Body of pancreas (tissue), 4 donors: ENCODE results near the gene AFF2. TPM values are rescaled to one million over a fixed set of nuclear protein-coding genes. Genes with fewer than 3 reads are reported as not detected.

ENCODE experiments used
- ATAC-seq: fragments of 150-250 bp; one replicate; pipeline ENCODE4 v1.9.1; 2016
- DNase-seq, 4 donors: peaks; one replicate each; pipeline ENCODE4 v3.0.0-alpha.2; 2019
- H3K27ac ChIP-seq, 4 donors: fragments of 200-600 bp; sonication (generic); 1 replicate in 3 of 4; 2 replicates in 1 of 4; pipeline versions ENCODE4 v1.5.1 to v1.6.1; 2016 to 2019; ENCODE audit warnings: mild to moderate bottlenecking in 1 of 4, mixed read lengths in 1 of 4, moderate library complexity in 1 of 4
- H3K27me3 ChIP-seq, 2 donors: fragments of 200-600 bp; sonication (generic); one replicate each; pipeline ENCODE4 v1.6.0; 2016; ENCODE audit warnings: mild to moderate bottlenecking in 1 of 2
- H3K36me3 ChIP-seq, 2 donors: fragments of 200-600 bp; sonication (generic); replicated peaks in 1 of 2; 2 replicates each; pipeline ENCODE4 v1.5.1; 2016; ENCODE audit warnings: low read depth in 2 of 2; ENCODE audit not compliant: insufficient read depth in 1 of 2
- H3K4me1 ChIP-seq: fragments of 200-600 bp; sonication (generic); one replicate; pipeline ENCODE4 v1.6.0; 2016
- H3K4me3 ChIP-seq, 2 donors: fragments of 200-600 bp; sonication (generic); 1 replicate in 1 of 2; 2 replicates in 1 of 2; pipeline ENCODE4 v1.5.1; 2016 to 2019
- H3K9me3 ChIP-seq, 3 donors: fragments of 200-600 bp; sonication (generic); 1 replicate in 2 of 3; 2 replicates in 1 of 3; pipeline ENCODE4 v1.5.1; 2016
- POLR2A ChIP-seq, 3 donors: fragments of 450-650 bp; IDR thresholded peaks; one replicate each; pipeline ENCODE4 v1.6.1; 2016; ENCODE audit warnings: antibody characterized with exemption in 3 of 3, mild to moderate bottlenecking in 2 of 3
- WGBS, 2 donors: methylation state at CpG; one replicate each; pipeline ENCODE4 v1.1.5; 2017; 5-methylcytosine and 5-hydroxymethylcytosine counted together
- intact Hi-C: fragments of 100-400 bp; cut with DNase I; formaldehyde crosslinking; loops from one replicate; pipeline ENCODE4 v1.15.1; 2023
- total RNA-seq, 2 donors: library from RNA; depleted of rRNA; stranded (reverse); fragments of >200 nt; gene quantifications; one replicate each; pipeline ENCODE4 v1.1.0, GENCODE V29; 2016
- TF ChIP-seq, protein P1 (sequence below), 7 experiments: fragments of 450-650 bp in 4 of 7; fragments of 200-600 bp in 3 of 7; sonication (generic) in 3 of 7; IDR thresholded peaks; one replicate each; pipeline ENCODE4 v1.5.1; 2016 to 2019; ENCODE audit warnings: antibody characterized with exemption in 7 of 7

Gene AFF2
- 1 to 10 TPM in 1 of 2 donors, under 1 TPM in 1; 0.99 to 2.1 TPM for total RNA-seq

- Histone ChIP-seq H3K36me3 (no peaks in the 10 kb centered on the region), H3K9me3 (no peaks in the 10 kb centered on the region), H3K4me3 (no peak within 1 kb of the TSS), H3K27ac (no peak within 1 kb of the TSS), H3K4me1 (peaks cover 11% of the 10 kb centered on the region), H3K27me3 (no peaks in the 10 kb centered on the region)
- peak; percentile 12 to 31 (median 21) for DNase-seq
- TF ChIP-seq, protein P1, sequence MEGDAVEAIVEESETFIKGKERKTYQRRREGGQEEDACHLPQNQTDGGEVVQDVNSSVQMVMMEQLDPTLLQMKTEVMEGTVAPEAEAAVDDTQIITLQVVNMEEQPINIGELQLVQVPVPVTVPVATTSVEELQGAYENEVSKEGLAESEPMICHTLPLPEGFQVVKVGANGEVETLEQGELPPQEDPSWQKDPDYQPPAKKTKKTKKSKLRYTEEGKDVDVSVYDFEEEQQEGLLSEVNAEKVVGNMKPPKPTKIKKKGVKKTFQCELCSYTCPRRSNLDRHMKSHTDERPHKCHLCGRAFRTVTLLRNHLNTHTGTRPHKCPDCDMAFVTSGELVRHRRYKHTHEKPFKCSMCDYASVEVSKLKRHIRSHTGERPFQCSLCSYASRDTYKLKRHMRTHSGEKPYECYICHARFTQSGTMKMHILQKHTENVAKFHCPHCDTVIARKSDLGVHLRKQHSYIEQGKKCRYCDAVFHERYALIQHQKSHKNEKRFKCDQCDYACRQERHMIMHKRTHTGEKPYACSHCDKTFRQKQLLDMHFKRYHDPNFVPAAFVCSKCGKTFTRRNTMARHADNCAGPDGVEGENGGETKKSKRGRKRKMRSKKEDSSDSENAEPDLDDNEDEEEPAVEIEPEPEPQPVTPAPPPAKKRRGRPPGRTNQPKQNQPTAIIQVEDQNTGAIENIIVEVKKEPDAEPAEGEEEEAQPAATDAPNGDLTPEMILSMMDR (IDR thresholded peaks at IDR 0.05) = no peak
- TF ChIP-seq POLR2A (IDR thresholded peaks at IDR 0.05) = no peak
- WGBS, 2 donors = 0 to 1% methylated on average over 2 to 73 of the region's 115 CpGs
- intact Hi-C loops = no loop called here
- peak; percentile 52 for ATAC-seq
Measured at GRCh38 chrX:148500423-148501385, at the start of gene AFF2. Gene AFF2, plus strand, starts transcription at chrX:148500617. Its CDS starts 481 bp downstream, at chrX:148501098.

GRCh38 chrX:148457279-148457678 lies 43.1 kb upstream of the AFF2 start:
- no peaks in the 10 kb centered on the region for H3K4me1 ChIP-seq
- no peaks in the 10 kb centered on the region for H3K36me3 ChIP-seq
- no peak for ATAC-seq
- no peak overlapping the region for H3K27ac ChIP-seq
- no peak for TF ChIP-seq POLR2A (IDR thresholded peaks at IDR 0.05)
- TF ChIP-seq, protein P1 (IDR thresholded peaks at IDR 0.05) = no peak
- WGBS, 2 donors = 33 to 56% methylated on average over 2 to 3 of the region's 3 CpGs
- no peak overlapping the region for H3K4me3 ChIP-seq
- H3K9me3 ChIP-seq = no peaks in the 10 kb centered on the region
- no peaks in the 10 kb centered on the region for H3K27me3 ChIP-seq
- no peak for DNase-seq
- intact Hi-C loops = no loop called here

- Histone ChIP-seq H3K9me3 (no peaks in the 10 kb centered on the region), H3K36me3 (no peaks in the 10 kb centered on the region), H3K4me1 (no peaks in the 10 kb centered on the region), H3K27me3 (no peaks in the 10 kb centered on the region), H3K4me3 (no peak overlapping the region), H3K27ac (no peak overlapping the region)
- DNase-seq = no peak
- intact Hi-C loops = no loop called here
- WGBS, 2 donors = 44 to 68% methylated on average over 4 of the region's 4 CpGs
- no peak for ATAC-seq
- no peak for TF ChIP-seq POLR2A (IDR thresholded peaks at IDR 0.05)
- TF ChIP-seq, protein P1 (IDR thresholded peaks at IDR 0.05) = no peak
Measured at GRCh38 chrX:148459343-148459742, 41.1 kb upstream of the AFF2 start.

GRCh38 chrX:148466292-148466691 lies 34.1 kb upstream of the AFF2 start:
- no peaks in the 10 kb centered on the region for H3K4me1 ChIP-seq
- no peaks in the 10 kb centered on the region for H3K27me3 ChIP-seq
- H3K9me3 ChIP-seq = no peaks in the 10 kb centered on the region
- no peak overlapping the region for H3K4me3 ChIP-seq
- ATAC-seq (no peak), DNase-seq (no peak)
- intact Hi-C loops = no loop called here
- no peak overlapping the region for H3K27ac ChIP-seq
- no peaks in the 10 kb centered on the region for H3K36me3 ChIP-seq
- TF ChIP-seq POLR2A (IDR thresholded peaks at IDR 0.05) = no peak
- TF ChIP-seq, protein P1 (IDR thresholded peaks at IDR 0.05) = no peak
- WGBS, 2 donors = 35 to 44% methylated on average over 4 of the region's 4 CpGs
